Measurements from ENCODE around the gene OPN3.

OPN3 gene

DNA sequence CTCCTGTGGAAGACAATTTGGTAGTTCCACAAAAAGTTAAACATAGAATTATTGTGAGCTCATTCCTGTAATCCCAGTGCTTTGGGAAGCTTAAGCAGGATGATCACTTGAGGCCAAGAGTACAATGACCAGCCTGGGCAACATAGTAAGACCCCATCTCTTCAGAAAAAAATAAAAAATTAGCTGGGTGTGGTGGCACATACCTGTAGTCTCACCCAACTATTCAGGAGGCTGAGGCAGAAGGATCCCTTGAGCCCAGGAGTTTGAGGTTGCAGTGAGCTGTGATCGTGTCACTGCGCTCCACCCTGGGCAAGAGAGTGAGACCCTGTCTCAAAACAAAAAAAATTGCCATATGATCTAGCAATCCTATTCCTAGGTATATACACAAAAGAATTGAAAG, 4.1 kb upstream of the OPN3 start:
- DNase-seq = no peak

DNA sequence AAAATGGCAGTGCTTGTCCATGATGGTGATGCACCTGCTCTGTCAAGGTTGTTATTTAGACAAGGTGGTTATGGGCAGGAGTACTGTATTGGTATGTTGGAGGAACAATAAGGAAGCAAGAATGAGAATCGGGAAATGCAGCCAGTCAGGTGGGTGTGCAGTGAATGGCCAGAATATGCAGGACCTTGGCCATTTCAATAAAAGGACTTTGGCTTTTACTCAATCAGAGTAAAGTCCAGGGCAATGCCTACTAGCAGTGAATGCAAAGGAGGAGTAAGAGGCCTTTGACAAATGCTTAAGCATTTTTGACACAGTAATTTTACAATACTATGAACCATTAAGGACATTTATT, 2.4 kb upstream of the OPN3 start:
- DNase-seq = no peak

DNA sequence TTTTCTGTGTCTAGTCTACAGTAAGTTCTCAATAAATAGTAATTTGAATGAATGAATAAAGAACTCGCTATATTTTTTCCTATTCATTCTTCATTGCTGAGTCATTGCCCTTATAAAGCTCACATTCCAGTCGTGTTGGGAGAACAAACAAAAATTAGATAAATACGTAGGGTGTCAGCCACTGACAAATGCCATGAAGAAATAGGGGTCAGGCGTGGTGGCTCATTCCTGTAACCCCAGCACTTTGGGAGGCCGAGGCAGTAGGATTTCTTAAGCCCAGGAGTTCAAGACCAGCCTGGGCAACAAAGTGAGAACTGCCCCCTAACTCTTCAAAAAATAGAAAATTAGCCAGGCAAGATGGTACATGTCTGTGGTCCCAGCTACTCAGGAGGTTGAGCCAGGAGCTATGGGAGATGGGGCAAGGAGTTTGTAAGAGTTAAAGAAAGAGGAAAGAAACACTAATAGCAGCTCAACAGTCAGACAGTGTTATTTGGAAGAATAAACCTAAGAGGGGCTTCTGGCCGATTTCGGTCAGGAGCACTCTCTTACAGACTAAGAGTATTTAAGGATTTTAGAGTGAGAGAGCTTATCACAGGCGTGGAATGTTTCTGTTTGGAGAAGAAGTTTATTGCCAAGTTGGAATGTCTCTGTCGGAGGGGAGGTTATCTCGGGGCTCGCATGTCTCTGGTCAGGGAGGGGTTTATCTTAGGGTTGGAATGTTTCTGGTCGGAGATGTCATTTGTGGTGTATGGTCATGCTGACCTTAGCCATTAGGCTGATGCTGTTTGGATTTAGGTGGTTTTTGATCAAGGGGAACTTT, 1.8 kb upstream of the OPN3 start:
- DNase-seq = no peak

DNA sequence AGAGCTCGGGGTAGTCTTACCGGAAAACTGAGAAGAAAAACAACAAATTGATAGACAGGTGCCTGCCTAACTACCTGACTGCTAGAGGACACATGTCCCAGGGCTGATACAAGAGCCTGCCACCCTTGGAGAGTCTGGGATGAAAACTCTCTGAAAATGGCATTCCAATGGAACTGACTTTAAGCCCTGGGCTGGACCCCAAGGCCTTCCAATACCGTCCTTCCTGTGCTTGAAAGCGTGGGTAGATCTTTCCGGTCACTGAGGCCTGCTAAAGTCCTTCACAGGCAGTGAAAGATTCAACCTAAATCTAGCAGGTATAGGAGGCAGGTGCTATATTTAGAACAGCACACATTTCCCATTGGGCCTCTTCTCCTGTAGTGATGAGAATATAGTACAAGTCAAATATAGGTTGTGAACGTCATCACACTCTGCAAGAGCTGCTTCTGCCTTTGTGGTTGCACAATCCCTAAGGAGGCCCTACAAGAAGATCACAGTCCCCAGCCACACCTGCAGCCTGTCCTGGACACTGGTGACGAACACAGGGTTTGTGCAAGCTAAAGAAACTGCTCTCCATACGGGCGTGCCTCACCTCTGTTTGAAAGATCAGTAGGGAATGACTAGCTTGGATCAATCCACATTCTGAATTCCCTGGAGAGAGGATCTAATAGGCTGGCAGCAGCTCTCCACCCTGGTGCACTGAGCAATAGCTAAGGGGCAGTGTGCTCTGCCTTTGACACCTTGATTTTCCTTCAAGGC, 876 bp upstream of the OPN3 start:
- DNase-seq = no peak

DNA sequence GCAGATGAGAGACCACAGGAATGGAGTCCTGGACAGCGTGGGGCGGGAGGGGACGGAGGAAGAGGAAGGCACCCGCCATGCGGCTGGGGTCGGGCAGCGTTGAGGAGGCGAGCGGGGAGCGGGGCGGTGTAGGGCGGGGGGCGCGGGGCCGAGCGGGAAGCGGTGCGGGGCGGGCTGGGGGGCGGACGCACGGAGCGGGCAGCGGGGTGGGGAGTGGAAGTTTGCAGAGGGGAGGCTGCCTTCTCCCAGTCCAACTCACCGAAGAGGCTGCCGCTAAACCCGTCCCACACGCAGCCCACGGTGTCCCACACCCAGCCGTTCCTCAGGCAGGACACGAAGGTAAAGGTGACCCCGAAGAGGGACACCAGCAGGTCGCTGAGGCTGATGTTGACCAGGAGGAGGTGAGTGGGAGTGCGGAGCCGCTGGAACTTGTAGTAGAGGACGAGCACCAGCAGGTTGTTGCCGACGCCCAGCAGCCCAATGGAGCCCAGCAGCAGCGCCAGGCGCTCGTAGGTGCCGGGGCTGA, 483 bp downstream of the OPN3 start:
- DNase-seq = peak in 1 of 2 donors; percentile 17

DNA sequence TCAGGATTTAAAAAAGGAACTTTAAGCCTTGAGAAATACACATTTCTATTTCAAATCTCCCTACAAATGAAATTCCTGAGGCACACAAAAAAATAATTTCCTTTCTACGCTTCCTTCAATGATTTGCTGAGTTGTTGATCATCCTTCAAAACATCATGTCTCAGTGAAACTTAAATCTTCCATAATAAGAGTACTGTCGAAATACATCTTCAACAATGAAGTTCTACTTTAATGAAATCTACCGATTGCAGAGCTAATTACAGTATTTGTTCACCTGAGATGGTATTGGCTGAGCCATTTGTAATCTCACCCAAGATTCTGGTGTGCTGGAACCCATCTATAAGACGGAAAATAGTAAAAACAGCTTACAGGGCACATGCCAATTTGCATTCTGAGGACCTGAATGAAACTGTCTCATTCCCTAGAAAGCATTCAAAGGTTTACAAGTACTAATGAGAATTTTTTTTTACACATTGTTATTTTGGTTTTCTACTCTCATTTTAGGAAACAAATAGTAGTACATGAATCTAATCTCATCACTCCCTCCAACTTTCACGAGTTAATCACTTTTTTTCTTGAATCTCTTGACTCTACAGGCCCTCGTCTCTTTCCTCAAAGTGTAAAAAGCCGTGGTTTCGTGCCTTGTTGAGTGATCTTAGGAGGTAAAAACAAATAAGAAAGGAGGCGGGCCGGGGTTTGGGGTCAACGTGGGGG, 1.1 kb downstream of the OPN3 start:
- peak in 1 of 2 donors; percentile 18 for DNase-seq

DNA sequence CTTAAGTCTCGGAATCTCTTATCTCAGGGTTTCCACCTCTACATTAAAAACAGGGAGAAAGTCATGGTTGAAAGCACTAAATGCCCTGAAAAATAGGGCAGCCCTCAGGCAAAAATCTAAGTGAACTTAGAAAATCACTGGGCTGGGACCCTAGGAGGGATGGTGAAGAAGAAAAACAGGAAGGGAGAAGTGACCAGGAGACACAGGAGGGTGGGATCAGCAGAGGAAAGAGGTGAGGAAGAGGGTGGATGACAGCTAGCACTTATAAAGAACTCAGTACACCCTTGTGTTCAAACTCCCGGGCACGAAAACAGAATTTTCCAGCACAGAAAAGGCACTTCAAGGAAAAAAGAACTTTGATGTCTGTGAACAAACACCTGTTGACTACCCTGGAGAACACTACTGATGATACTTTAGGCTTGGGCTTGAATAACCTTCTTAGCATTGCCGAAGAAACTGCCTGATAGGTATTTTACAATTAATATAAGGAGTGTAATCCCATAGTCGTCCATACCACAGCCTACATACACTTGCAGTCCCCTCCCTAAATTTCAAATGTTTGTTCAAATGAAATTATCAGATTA, 2.0 kb downstream of the OPN3 start:
- no peak for DNase-seq

DNA sequence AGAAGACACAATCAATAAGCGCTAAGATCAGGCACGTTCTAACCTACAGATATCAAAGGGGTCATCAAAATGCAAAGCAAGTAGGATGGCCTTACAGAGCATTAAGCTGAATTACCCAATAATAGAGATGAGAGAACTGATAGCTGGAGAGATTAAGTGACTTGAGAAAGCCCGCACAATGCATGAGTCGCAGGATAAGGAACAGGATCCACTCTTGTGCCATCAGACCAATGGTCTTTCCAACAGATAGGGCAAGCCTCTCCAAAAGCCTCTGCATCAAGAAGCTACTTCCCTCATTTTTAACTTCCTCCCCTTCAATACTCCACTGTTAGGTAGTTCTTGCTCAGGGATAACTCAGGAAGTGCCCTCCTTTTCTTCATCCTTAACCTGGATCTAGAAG, 2.6 kb downstream of the OPN3 start:
- no peak for DNase-seq

DNA sequence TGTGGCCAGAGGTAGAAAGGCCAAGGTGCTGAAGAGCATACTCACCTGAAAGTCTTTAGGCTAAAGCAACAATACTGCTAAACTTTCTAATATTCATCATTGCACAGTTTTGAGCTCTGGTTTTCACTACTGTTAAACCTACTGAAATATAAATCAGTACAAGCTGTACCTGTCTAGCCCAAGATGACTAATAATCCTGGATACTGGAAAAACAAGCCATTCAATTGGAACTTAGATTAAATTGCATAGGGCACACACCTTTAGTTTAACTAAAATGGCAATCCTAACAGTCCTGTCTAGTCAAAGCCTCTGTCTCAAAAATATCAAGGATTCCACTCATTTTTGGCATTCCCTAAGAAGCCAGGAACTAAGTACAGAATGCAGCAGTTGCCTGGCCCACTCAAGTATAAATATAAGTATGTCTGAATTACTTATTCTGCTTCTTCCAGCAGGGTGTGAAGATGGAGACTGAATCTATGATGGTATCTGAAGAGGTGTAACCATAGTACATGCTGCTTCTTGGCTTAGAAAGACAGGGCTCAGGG, 3.1 kb downstream of the OPN3 start:
- no peak for DNase-seq

DNA sequence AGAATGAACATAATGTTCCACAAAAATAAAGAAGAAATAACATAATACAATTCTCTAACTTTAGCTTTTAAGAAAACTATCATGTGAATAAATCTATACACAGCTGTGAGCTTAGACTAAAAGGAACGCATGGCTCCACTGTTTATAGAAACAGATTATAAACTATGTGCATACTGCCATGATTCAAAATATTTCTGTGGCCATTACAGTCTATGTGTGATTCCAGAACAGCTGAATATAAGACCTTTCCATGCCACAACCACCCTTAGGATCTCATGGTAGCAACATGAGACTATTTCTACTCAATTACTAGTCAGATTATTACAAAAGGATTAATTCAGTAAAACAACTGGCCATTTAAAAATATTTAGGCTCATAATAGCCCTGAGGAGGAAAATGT, 3.9 kb downstream of the OPN3 start:
- no peak for DNase-seq

DNA sequence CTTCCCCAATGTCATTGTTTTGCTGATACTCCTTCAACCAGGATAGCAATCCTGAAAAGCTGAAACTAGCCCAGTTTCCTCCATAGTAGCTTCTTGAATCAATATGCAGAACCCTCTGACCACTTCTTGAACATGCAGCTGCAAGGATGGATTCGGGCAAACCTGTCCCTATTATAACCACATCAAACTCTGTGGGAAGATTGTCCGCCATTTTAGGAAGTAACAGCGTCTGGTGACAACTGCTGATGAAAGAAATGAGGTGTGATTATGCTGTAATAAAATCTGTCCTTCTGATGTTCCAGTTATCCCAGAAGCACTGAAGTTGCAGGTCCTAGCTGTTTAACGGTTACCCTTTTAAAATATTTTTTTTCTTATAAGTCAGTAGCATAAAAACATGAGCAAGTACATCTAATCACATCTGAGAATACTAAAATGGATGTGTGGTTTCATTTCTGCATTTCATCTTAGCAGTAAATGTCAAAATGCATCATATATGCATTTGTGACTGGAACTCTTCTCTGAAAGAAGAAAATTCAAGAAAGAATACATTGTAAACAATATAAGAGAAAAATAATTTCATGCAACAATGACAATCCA, 4.5 kb downstream of the OPN3 start:
- DNase-seq = no peak

DNA sequence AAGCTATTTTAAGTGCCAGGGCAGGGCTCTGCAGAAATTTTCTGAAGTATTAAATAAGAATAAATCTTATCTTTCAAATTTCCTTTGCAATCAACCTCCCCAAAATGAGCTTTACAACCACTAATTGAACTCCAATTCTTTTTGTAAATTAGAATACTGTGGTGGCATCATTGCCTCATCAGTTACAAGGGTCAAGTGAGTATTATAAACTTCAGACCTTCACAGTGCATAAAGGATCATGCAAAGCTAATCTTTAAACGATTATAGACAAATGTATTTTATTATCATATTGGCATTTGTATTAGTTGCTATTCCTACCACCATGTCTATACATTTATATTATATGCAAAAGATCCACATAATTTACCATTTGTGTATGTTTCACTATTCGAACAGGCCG, 7.2 kb downstream of the OPN3 start:
- DNase-seq = no peak

DNA sequence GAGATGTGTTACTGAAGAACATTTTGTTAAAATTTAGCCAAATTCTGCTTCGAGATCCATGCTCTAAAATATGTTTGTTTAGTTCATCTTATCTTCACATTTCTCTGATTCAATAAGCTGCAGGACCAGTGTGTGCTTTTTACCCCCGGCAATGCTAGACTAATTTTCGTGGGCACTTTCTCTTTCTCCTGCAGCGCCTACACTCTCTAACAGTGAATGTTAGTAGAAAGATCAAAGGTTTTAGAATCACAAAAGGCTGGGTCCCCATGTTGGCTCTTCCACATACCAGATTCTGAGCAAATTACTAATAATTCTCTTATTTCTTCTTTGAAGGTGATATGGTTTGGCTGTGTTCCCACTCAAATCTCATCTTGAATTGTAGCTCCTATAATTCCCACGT, 8.5 kb downstream of the OPN3 start:
- no peak for DNase-seq

DNA sequence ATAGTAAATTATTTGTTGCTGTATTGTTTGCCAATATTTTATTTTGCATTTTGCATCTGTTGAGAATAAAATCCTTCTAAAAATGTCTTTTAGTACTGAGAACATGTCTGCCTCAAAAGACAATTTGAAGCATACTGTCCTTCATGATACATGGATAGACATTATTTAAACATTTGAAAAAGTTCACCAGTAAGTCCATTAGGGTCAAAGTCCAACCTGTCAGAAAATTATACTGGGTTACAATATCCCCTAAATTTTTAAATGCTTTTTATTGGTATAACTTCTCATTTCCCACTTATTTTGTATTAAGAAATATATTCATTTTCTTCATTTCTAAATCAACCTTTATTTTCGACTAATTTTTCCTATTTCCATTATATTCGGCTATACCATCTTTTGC, 9.3 kb downstream of the OPN3 start:
- no peak for DNase-seq

DNA sequence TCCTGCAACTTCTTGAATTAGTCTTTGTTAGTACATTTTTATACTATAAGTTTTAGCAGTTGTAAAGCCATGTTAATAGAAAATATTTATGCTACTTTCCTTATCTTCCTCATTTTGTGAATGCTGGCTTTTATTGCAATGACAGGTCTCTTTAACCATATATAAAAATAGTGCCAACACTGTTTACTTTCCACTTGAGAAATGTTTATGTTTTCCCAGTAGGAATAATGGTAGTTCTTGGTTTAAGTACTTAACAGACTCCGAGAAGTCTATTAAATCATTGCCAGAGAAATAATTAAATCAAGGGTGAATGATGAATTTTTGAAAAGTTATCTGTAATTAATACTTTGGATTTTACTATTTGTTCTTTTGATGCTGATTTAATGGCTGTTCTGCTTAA, 9.7 kb downstream of the OPN3 start:
- DNase-seq = no peak

DNA sequence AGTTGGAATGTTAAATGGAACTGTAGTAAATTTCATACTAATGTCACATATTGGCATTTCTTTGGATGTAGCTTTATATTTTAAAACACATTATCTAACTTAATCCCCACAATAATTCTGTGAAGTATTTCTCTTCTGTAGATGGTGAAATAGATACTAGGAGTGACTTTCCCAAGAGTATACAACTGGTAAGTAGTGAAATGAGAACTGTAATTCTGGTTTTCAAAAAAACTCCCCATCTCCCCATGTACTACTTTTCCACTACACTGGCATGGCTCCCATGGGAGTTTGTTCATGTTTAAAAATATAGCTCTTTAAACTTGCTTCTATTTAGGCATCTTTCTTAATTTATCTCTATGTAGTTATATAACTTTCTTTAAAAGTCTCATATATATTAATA, 10.2 kb downstream of the OPN3 start:
- no peak for DNase-seq

DNA sequence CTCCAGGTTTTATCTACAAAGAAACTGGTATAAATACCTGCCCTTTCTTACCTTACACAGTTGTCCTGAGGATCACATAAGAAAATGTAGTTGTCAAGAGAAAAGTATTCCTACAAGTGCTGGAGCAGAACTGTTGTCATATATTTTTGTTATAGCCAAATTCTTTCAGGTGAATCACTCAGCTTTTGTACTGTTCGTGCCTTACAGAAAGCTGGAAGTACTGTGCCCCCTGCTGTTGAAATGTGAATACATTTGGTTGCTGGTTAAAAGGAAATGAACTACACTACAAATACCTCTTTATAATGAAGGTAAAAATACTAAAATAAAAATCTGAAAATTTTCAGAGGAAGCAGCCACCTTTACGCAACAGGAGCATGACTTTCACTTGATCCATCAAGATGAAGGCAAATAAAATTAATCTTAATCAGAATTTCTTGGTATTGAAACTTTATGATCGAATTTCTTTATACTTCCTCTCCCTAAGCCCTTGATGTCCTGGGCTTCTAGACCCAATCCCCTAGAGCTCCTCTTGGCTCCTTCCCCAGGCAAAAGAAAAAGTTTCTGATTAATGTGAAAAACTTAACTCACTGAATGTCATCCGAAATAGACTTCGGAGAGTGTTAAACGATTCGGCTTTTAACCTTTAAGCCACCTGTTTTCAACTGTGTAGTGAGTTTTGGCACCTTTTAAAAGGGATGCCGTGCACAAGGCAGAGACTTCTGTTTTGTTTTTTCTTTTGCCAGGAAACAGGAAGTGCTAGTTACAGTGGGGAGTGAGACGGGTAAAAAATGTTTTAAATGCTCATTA, 12.5 kb downstream of the OPN3 start:
- peak; percentile 52 to 70 for DNase-seq

DNA sequence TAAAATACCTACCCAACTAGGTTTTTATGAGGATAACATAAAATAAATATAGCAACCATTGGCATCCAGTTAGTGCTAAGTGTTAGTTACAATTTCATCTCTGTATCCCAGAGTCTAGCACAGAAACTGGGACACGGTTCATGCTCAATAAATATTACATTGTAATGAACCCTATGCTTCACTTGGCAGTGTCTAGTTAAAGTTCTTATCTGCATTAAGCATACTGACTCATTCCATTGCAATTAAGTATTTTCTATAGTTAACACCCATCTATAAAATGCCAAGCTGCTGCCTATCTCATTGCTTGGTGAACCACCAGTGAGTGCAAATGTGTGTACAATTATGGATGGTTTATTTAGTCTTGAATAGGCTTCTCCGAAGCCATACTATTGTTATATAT, 15.2 kb downstream of the OPN3 start:
- DNase-seq = no peak

DNA sequence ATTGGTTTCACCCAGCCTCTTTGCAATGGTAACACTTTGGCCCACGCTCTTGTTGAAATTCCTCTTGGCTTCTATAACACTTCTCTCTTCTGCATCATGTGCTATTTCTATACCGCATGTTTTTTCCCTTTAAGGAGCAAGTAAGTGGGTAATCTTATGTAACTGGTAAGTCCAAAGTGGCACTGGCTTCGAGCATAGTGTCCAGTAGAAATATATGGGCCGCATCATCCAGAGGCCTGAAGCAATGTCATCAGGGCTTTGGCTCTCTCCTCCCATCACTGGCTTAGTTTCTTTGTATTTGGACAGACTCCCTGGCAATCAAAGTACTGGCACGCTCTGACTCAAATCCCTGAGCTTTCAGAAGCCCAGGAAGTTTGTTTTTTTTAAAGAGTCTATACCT, 17.5 kb downstream of the OPN3 start:
- no peak for DNase-seq

DNA sequence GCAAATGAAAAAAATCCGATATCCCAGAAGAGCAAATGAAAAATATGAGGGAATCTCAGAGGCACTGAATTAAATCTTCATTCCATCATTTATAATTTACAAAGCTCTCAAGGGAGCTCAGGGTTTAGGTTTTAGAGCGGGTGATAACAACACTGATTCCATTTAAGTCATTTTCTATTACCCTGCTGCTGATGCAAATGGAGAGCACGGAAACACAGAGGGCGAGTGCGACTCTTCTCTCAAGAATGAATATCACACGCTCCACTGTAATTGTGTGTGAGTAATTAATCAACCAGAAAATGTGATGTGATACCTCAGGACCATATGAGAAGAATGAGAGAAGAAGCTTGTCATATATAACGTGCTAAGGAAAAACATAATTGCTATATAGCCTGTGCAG, 22.7 kb downstream of the OPN3 start:
- DNase-seq = no peak

Data from CD4-positive, alpha-beta T cell treated with Interleukin-1 beta for 1 hour (primary cell).